ENCODE data around the gene SDR42E2.
A peak's percentile ranks its signal among the peaks of the same experiment; 100 is the strongest.

SDR42E2 gene

GRCh38 chr16:22161999-22162655, at the start of gene SDR42E2:
TSS of gene SDR42E2 (plus strand) at chr16:22162506. CDS start at chr16:22165583, 3,077 bp downstream.
- CTCF ChIA-PET, result interaction anchor here (0.6 to 0.9 kb wide), 2 partner anchors 13 to 26 kb away, joined by 3 read pairs; no protein-coding TSS in a partner anchor

GRCh38 chr16:22116095-22116700, 46.1 kb upstream of the SDR42E2 start:
- Histone ChIP-seq H3K9me3 (ENCODE audit: control insufficient read depth, insufficient read depth, low read depth, low read length) (no peaks in the 10 kb centered on the region), H3K36me3 (ENCODE audit: control insufficient read depth in 2 of 2, insufficient read depth in 1 of 2, low read length in 2 of 2) (no peaks in the 10 kb centered on the region), H3K4me3 (ENCODE audit: low read depth, low read length) (no peak overlapping the region), H3K27ac (ENCODE audit: extremely low read depth, low read depth, low read length) (no peak overlapping the region), H3K4me1 (ENCODE audit: control insufficient read depth, insufficient read depth, low read length) (no peaks in the 10 kb centered on the region)
- ChIA-PET CTCF (interaction anchor here (1.0 to 1.5 kb wide), 2 partner anchors 17 to 38 kb away, joined by 4 to 5 read pairs; no protein-coding TSS in a partner anchor), POLR2A (no interaction called here)
- TF ChIP-seq OVOL3 (tag by site-specific recombination; IDR thresholded peaks at IDR 0.05) (no peak), ZNF114 (tag by site-specific recombination; IDR thresholded peaks at IDR 0.05) (0 out of 2 replicates have a peak, but pooled peaks have one; percentile 72), ZNF510 (tag by site-specific recombination; IDR thresholded peaks at IDR 0.05; ENCODE audit: insufficient replicate concordance) (no peak), GLIS2 (tag by site-specific recombination; IDR thresholded peaks at IDR 0.05) (no peak), ZNF692 (tag by site-specific recombination; IDR thresholded peaks at IDR 0.05) (no peak), MEIS1 (CRISPR knock-in tag; IDR thresholded peaks at IDR 0.05; ENCODE audit: borderline replicate concordance) (no peak), ZNF2 (tag by site-specific recombination; IDR thresholded peaks at IDR 0.05) (no peak), PRDM1 (tag by site-specific recombination; IDR thresholded peaks at IDR 0.05) (peak; percentile 97), PRDM6 (tag by site-specific recombination; IDR thresholded peaks at IDR 0.05) (no peak), ZNF211 (tag by site-specific recombination; IDR thresholded peaks at IDR 0.05; ENCODE audit: low read depth) (no peak), ZNF639 (tag by site-specific recombination; IDR thresholded peaks at IDR 0.05) (no peak), ZNF366 (tag by site-specific recombination; conservative IDR thresholded peaks at IDR 0.05) (peak; percentile 98), ZNF302 (tag by site-specific recombination; IDR thresholded peaks at IDR 0.05; ENCODE audit: low read depth) (no peak), ZNF776 (tag by site-specific recombination; IDR thresholded peaks at IDR 0.05; ENCODE audit: borderline replicate concordance) (peak; percentile 61; the same call in 1 of the 2 replicates), ZNF596 (tag by site-specific recombination; IDR thresholded peaks at IDR 0.05) (0 out of 2 replicates have a peak, but pooled peaks have one; percentile 13)

More at GRCh38 chr16:22161999-22162655, at the start of gene SDR42E2:
- Histone ChIP-seq H3K4me3 (ENCODE audit: low read depth, low read length) (no peak within 1 kb of the TSS), H3K36me3 (ENCODE audit: control insufficient read depth in 2 of 2, insufficient read depth in 1 of 2, low read length in 2 of 2) (no peaks in the 10 kb centered on the region), H3K27ac (ENCODE audit: extremely low read depth, low read depth, low read length) (no peak within 1 kb of the TSS), H3K9me3 (ENCODE audit: control insufficient read depth, insufficient read depth, low read depth, low read length) (no peaks in the 10 kb centered on the region), H3K4me1 (ENCODE audit: control insufficient read depth, insufficient read depth, low read length) (no peaks in the 10 kb centered on the region)
- POLR2A ChIA-PET, result no interaction called here
- peak; percentile 49 for TF ChIP-seq SP3 (tag by site-specific recombination; IDR thresholded peaks at IDR 0.05)
- peak; percentile 52 for TF ChIP-seq SP2 (tag by site-specific recombination; IDR thresholded peaks at IDR 0.05)
- no peak for TF ChIP-seq ZNF18 (tag by site-specific recombination; IDR thresholded peaks at IDR 0.05)
- peak; percentile 73; the same call in 1 of the 2 replicates for TF ChIP-seq ZNF140 (tag by site-specific recombination; IDR thresholded peaks at IDR 0.05)
- TF ChIP-seq ZNF596 (tag by site-specific recombination; IDR thresholded peaks at IDR 0.05), result no peak

Data from HEK293 (cell line).